SK-N-MC (cell line): ENCODE data around the gene POLQ.
"Not testable (repeated sequence)": the region's sequence is repeated elsewhere in the genome, so short reads cannot be mapped to it uniquely, and the experiment has no call there.

Experiments
- DNase-seq: peaks from one replicate; pipeline ENCODE4 v3.0.0-alpha.2; 2011; ENCODE audit warnings: low read depth, low spot score
- H3K27ac ChIP-seq: fragments of 200-600 bp; sonication (generic); 2 replicates; pipeline ENCODE4 v1.5.1; 2016; ENCODE audit warnings: mixed run types
- H3K36me3 ChIP-seq: fragments of 200-600 bp; sonication (generic); 2 replicates; pipeline ENCODE4 v1.6.1; 2017; ENCODE audit warnings: antibody characterized with exemption, low read length, mixed read lengths; ENCODE audit not compliant: insufficient read depth
- H3K4me3 ChIP-seq: fragments of 200-600 bp; sonication (generic); 2 replicates; pipeline ENCODE4 v1.5.1; 2016
- H3K9ac ChIP-seq: fragments of 200-600 bp; sonication (generic); 2 replicates; pipeline ENCODE4 v1.8.0; 2017; ENCODE audit warnings: mixed run types, mixed read lengths; ENCODE audit not compliant: insufficient read length
- H3K9me3 ChIP-seq: fragments of 200-600 bp; sonication (generic); 2 replicates; pipeline ENCODE4 v1.6.1; 2017; ENCODE audit warnings: low read depth, mild to moderate bottlenecking, antibody characterized with exemption, low read length, moderate library complexity, mixed read lengths
- EZH2 ChIP-seq: fragments of 200-600 bp; sonication (generic); IDR thresholded peaks from one replicate; pipeline ENCODE4 v1.6.1; 2017; ENCODE audit warnings: antibody characterized with exemption
- FOXP2 ChIP-seq: optimal IDR thresholded peaks from 2 replicates; pipeline ENCODE3; 2011; ENCODE audit warnings: mild to moderate bottlenecking, moderate library complexity; ENCODE audit not compliant: insufficient read depth; ENCODE audit errors: extremely low read length, control extremely low read depth
- POLR2AphosphoS5 ChIP-seq: IDR thresholded peaks from 2 replicates; pipeline ENCODE4 v1.6.1; 2012; ENCODE audit warnings: mild to moderate bottlenecking, low read depth, low read length, borderline replicate concordance

POLQ gene

DNA sequence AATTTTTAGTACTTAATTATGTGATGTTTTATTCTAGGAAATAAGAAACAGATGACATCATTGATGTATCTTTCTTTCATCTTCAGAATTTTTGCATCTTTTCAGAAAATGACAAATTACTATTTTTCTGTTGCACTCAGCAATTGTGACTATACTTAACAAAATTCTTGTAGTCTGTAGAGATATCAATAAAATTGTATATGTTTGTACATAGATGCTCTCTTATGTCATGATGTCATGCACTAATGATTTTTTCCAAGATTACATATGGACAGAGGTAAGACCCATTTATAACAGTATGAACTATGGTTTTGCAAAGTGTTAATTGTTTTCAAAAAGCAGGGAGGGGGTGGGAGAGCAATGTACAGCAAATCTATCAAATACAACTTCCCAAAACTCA, 121.2 kb downstream of the POLQ start:
- TF ChIP-seq EZH2 (no peak), FOXP2 (no peak), POLR2AphosphoS5 (no peak)
- H3K36me3 ChIP-seq: no peaks in the 10 kb centered on the region
- no peak overlapping the region for H3K4me3 ChIP-seq

GRCh38 chr3:121418182-121418581, 127.6 kb downstream of the POLQ start:
- H3K9me3 ChIP-seq: no peaks in the 10 kb centered on the region
- H3K4me3 ChIP-seq: no peak overlapping the region
- TF ChIP-seq EZH2 (no peak), FOXP2 (no peak), POLR2AphosphoS5 (no peak)
- DNase-seq: no peak
- H3K9ac ChIP-seq: no peak overlapping the region
- H3K36me3 ChIP-seq: no peaks in the 10 kb centered on the region
- H3K27ac ChIP-seq: no peak overlapping the region

More for the DNA sequence above, 121.2 kb downstream of the POLQ start:
- DNase-seq: no peak
- Histone ChIP-seq H3K27ac (no peak overlapping the region), H3K9me3 (no peaks in the 10 kb centered on the region), H3K9ac (no peak overlapping the region)

GRCh38 chr3:121414924-121415323, 130.9 kb downstream of the POLQ start:
- H3K27ac ChIP-seq: 0 out of 2 replicates have a peak overlapping the region, but pooled peaks have one; percentile 28
- no peak for DNase-seq
- no peaks in the 10 kb centered on the region for H3K36me3 ChIP-seq
- H3K4me3 ChIP-seq: no peak overlapping the region
- H3K9ac ChIP-seq: no peak overlapping the region
- TF ChIP-seq POLR2AphosphoS5 (no peak), EZH2 (no peak), FOXP2 (no peak)
- no peaks in the 10 kb centered on the region for H3K9me3 ChIP-seq

DNA sequence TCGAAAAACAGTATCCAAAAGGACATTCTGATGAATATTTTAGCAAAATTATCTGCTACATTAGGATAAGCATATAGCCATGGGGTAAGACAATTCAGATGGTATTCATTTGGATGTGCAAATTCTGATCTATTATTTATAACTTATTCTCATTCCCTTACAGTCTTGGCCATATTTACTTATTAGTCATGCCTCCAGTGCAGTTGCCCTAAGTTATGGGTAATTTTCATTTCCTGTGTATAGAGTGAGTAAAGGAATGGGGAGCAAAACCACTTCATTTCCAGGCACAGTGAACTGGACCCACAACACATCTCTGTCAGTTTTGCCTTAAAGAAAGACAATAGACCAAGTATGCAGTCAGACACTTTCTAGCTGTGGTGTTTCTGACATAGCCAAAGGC, 134.3 kb downstream of the POLQ start:
- Histone ChIP-seq H3K4me3 (no peak overlapping the region), H3K36me3 (no peaks in the 10 kb centered on the region), H3K9ac (no peak overlapping the region)

GRCh38 chr3:121405631-121406030, 140.2 kb downstream of the POLQ start:
- H3K36me3 ChIP-seq: no peaks in the 10 kb centered on the region
- H3K9me3 ChIP-seq: no peaks in the 10 kb centered on the region
- H3K27ac ChIP-seq: no peak overlapping the region
- H3K9ac ChIP-seq: no peak overlapping the region
- no peak overlapping the region for H3K4me3 ChIP-seq
- DNase-seq: no peak
- TF ChIP-seq POLR2AphosphoS5 (no peak), FOXP2 (no peak), EZH2 (no peak)

More for the DNA sequence above, 134.3 kb downstream of the POLQ start:
- Histone ChIP-seq H3K9me3 (no peaks in the 10 kb centered on the region), H3K27ac (peak overlapping the region; percentile 17; the same call in 1 of the 2 replicates)
- TF ChIP-seq POLR2AphosphoS5: peak; percentile 36; the same call in 1 of the 2 replicates
- no peak for TF ChIP-seq EZH2
- TF ChIP-seq FOXP2: no peak
- DNase-seq: peak; percentile 37

GRCh38 chr3:121399820-121400219, 146.0 kb downstream of the POLQ start:
- H3K4me3 ChIP-seq: no peak overlapping the region
- H3K9me3 ChIP-seq: no peaks in the 10 kb centered on the region
- no peak for DNase-seq
- H3K27ac ChIP-seq: no peak overlapping the region
- H3K9ac ChIP-seq: no peak overlapping the region
- no peaks in the 10 kb centered on the region for H3K36me3 ChIP-seq
- TF ChIP-seq EZH2: no peak
- TF ChIP-seq FOXP2: no peak
- TF ChIP-seq POLR2AphosphoS5: no peak

- DNase-seq, H3K4me3 ChIP-seq, H3K9me3 ChIP-seq, H3K36me3 ChIP-seq, H3K9ac ChIP-seq, H3K27ac ChIP-seq: not testable (repeated sequence)
Observed at GRCh38 chr3:121398051-121398450, 147.7 kb downstream of the POLQ start.

- not testable (repeated sequence) for H3K9ac ChIP-seq, H3K4me3 ChIP-seq, H3K9me3 ChIP-seq, H3K27ac ChIP-seq, H3K36me3 ChIP-seq, DNase-seq
Observed at GRCh38 chr3:121395967-121396366, 149.8 kb downstream of the POLQ start.

GRCh38 chr3:121388308-121388707, 157.5 kb downstream of the POLQ start:
- H3K27ac ChIP-seq, DNase-seq, H3K4me3 ChIP-seq, H3K9me3 ChIP-seq, H3K9ac ChIP-seq, H3K36me3 ChIP-seq: not testable (repeated sequence)
